H1 (cell line): ENCODE data around the gene FHOD1. TPM values are rescaled to one million over a fixed set of nuclear protein-coding genes. Genes with fewer than 3 reads are reported as not detected.

Source experiments
- JUN ChIP-seq: IDR thresholded peaks from 2 replicates; pipeline ENCODE4 v1.6.1; 2011; ENCODE audit warnings: low read depth, mild to moderate bottlenecking, improper control_type of control experiment, low read length
- JUND ChIP-seq: IDR thresholded peaks from 2 replicates; pipeline ENCODE4 v1.6.1; 2011; ENCODE audit warnings: mild to moderate bottlenecking, improper control_type of control experiment, low read length
- TCF12 ChIP-seq: IDR thresholded peaks from 2 replicates; pipeline ENCODE4 v1.6.1; 2011; ENCODE audit warnings: low read depth, mild to moderate bottlenecking, low read length
- polyA plus RNA-seq, 7 experiments: library from polyadenylated mRNA; depleted of rRNA in 3 of 7; stranded (reverse) in 5 of 7; unstranded in 2 of 7; fragments of >200 nt in 5 of 7; fragments of 200-250 nt in 2 of 7; gene quantifications; 1 replicate in 5 of 7; 2 replicates in 1 of 7; 4 replicates in 1 of 7; pipeline versions ENCODE4 v1.2.1 to v1.2.3, GENCODE V29; 2011 to 2013; ENCODE audit warnings: missing spikeins in 2 of 7, mixed read lengths in 2 of 7
- total RNA-seq: library from RNA; stranded (reverse); fragmentation: NEBNext Ultra II Directional; extraction: Animal tissue kit (Norgen Biotek cat#: 25700); gene quantifications from 2 replicates; pipeline ENCODE4 v1.2.1, GENCODE V29; 2021
- TF ChIP-seq, protein P1 (sequence below): IDR thresholded peaks from 2 replicates; pipeline ENCODE4 v1.6.1; 2011; ENCODE audit warnings: low read length, improper control_type of control experiment

The FHOD1 gene
- total and polyA plus RNA-seq, 2 of the 8 experiments (the other 6 are each of a cell fraction or from before 2014, with no cell fraction given) = 31.3 to 60.7 TPM

DNA sequence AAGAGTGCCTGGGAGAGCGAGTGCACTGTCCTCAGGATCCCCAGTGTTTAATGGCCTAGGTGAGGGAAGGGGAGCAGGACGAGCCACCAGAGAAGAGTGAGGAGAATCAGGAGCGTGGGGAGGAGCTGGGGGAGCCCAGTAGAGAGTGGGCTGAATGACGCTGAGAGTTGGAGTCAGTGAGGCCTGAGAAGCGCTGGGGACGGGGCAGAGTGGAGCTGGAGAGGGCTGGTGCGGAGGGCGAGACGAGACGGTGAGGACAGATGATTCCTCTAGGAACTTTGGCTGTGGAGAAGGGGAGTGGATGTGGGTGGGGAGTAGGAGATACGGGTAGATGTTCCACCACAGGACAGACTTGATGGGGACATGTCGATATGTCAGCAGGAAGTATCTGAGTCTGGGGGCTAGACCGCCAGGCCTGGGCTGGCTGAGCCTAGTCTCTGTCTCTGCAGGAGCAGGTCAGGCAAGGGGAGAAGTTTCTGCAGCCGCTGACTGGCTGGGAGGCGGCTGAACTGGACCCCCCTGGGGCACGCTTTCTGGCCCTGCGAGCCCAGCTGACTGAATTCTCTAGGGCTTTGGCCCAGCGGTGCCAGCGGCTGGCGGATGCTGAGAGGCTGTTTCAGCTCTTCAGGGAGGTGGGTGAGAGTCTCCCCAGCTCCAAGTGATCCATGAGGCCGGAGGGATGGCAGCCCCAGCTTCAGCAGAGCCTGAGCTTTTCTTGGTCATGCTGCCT is 36.7 kb upstream of the FHOD1 start (continued):
- TF ChIP-seq, protein P1, sequence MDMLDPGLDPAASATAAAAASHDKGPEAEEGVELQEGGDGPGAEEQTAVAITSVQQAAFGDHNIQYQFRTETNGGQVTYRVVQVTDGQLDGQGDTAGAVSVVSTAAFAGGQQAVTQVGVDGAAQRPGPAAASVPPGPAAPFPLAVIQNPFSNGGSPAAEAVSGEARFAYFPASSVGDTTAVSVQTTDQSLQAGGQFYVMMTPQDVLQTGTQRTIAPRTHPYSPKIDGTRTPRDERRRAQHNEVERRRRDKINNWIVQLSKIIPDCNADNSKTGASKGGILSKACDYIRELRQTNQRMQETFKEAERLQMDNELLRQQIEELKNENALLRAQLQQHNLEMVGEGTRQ = no peak
- TF ChIP-seq JUND = no peak
- TF ChIP-seq JUN = no peak
- no peak for TF ChIP-seq TCF12
